ENCODE data around the gene RSPH10B.
"Not testable (repeated sequence)": the region's sequence is repeated elsewhere in the genome, so short reads cannot be mapped to it uniquely, and the experiment has no call there.

- not testable (repeated sequence) for TF ChIP-seq CTCF (IDR thresholded peaks at IDR 0.05; ENCODE audit: low read depth, low read length); EZH2phosphoT487 (IDR thresholded peaks at IDR 0.05; ENCODE audit: low read depth)
These were observed 6.7 kb downstream of the RSPH10B start for GRCh38 chr7:5963810-5964209.

Measured in OCI-LY3 (cell line).